ENCODE results near the gene AGBL1.
A peak's percentile ranks its signal among the peaks of the same experiment; 100 is the strongest.

Gene AGBL1

DNA sequence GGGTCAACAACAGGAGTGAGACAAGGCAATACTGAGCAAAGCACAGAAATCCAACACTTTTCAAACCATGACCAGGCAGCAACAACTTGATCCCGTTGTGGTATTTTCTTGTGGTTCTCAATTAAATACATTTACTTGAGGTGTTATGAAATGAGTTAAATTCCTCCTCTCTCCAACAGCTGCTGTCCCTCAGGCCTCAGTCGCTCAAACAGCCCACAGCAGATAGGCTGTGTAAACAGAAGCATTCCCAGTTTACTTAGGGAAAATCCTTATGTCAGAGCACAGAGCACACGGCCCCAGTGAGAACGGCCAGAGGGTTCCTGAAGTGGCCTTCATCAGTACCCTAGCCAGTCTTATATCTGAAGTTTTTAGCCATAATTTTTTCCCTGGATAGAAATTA lies 359.9 kb downstream of the AGBL1 start:
- no peak for TF ChIP-seq FOXP2 (optimal IDR thresholded peaks at IDR 0.05; ENCODE audit: borderline replicate concordance, extremely low read depth, extremely low read length, insufficient read depth)
- TF ChIP-seq SIN3A (IDR thresholded peaks at IDR 0.05; ENCODE audit: borderline replicate concordance, insufficient read depth, low read length) = no peak
- TF ChIP-seq, protein P1, sequence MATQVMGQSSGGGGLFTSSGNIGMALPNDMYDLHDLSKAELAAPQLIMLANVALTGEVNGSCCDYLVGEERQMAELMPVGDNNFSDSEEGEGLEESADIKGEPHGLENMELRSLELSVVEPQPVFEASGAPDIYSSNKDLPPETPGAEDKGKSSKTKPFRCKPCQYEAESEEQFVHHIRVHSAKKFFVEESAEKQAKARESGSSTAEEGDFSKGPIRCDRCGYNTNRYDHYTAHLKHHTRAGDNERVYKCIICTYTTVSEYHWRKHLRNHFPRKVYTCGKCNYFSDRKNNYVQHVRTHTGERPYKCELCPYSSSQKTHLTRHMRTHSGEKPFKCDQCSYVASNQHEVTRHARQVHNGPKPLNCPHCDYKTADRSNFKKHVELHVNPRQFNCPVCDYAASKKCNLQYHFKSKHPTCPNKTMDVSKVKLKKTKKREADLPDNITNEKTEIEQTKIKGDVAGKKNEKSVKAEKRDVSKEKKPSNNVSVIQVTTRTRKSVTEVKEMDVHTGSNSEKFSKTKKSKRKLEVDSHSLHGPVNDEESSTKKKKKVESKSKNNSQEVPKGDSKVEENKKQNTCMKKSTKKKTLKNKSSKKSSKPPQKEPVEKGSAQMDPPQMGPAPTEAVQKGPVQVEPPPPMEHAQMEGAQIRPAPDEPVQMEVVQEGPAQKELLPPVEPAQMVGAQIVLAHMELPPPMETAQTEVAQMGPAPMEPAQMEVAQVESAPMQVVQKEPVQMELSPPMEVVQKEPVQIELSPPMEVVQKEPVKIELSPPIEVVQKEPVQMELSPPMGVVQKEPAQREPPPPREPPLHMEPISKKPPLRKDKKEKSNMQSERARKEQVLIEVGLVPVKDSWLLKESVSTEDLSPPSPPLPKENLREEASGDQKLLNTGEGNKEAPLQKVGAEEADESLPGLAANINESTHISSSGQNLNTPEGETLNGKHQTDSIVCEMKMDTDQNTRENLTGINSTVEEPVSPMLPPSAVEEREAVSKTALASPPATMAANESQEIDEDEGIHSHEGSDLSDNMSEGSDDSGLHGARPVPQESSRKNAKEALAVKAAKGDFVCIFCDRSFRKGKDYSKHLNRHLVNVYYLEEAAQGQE (IDR thresholded peaks at IDR 0.05; ENCODE audit: insufficient read depth in 1 of 2, low read depth in 2 of 2, low read length in 2 of 2) = no peak
- no peak for TF ChIP-seq TAF1 (IDR thresholded peaks at IDR 0.05; ENCODE audit: borderline replicate concordance, insufficient read depth, low read length)
- no peak for TF ChIP-seq POLR2AphosphoS5 (IDR thresholded peaks at IDR 0.05; ENCODE audit: low read depth, low read length)

- TF ChIP-seq, protein P1 (IDR thresholded peaks at IDR 0.05; ENCODE audit: insufficient read depth in 1 of 2, low read depth in 2 of 2, low read length in 2 of 2) = peak; percentile 50 to 86; a peak in 3 of 4 replicates
- no peak for TF ChIP-seq SIN3A (IDR thresholded peaks at IDR 0.05; ENCODE audit: borderline replicate concordance, insufficient read depth, low read length)
- no peak for TF ChIP-seq TAF1 (IDR thresholded peaks at IDR 0.05; ENCODE audit: borderline replicate concordance, insufficient read depth, low read length)
- TF ChIP-seq POLR2AphosphoS5 (IDR thresholded peaks at IDR 0.05; ENCODE audit: low read depth, low read length) = no peak
- TF ChIP-seq FOXP2 (optimal IDR thresholded peaks at IDR 0.05; ENCODE audit: borderline replicate concordance, extremely low read depth, extremely low read length, insufficient read depth) = no peak
Observed at GRCh38 chr15:86444527-86444926, 364.9 kb downstream of the AGBL1 start.

- TF ChIP-seq SIN3A (IDR thresholded peaks at IDR 0.05; ENCODE audit: borderline replicate concordance, insufficient read depth, low read length) (no peak), FOXP2 (optimal IDR thresholded peaks at IDR 0.05; ENCODE audit: borderline replicate concordance, extremely low read depth, extremely low read length, insufficient read depth) (no peak), POLR2AphosphoS5 (IDR thresholded peaks at IDR 0.05; ENCODE audit: low read depth, low read length) (no peak), TAF1 (IDR thresholded peaks at IDR 0.05; ENCODE audit: borderline replicate concordance, insufficient read depth, low read length) (no peak)
- TF ChIP-seq, protein P1 (IDR thresholded peaks at IDR 0.05; ENCODE audit: insufficient read depth in 1 of 2, low read depth in 2 of 2, low read length in 2 of 2) = no peak
Observed at GRCh38 chr15:86445579-86446252, 366.0 kb downstream of the AGBL1 start.

DNA sequence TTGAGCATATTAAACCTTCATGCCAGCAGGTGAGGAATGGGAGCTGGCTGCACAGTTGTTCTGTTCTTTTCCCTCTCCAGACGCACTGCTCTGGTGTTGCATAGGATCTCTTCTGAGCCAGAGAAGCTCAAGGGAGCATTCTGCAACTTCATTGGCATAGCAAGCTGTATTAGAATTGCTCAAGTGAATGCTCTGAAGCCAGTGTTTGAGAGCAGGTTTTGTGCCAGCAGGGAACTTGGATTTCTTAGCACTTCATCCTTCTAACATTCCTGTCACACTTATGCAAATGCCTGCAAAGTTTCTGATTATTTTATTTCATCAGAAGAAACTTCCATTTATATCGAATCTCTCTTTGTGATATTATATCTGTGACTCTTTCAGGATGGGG lies 366.6 kb downstream of the AGBL1 start:
- no peak for TF ChIP-seq SIN3A (IDR thresholded peaks at IDR 0.05; ENCODE audit: borderline replicate concordance, insufficient read depth, low read length)
- TF ChIP-seq FOXP2 (optimal IDR thresholded peaks at IDR 0.05; ENCODE audit: borderline replicate concordance, extremely low read depth, extremely low read length, insufficient read depth) = no peak
- TF ChIP-seq, protein P1 (IDR thresholded peaks at IDR 0.05; ENCODE audit: insufficient read depth in 1 of 2, low read depth in 2 of 2, low read length in 2 of 2) = no peak
- no peak for TF ChIP-seq POLR2AphosphoS5 (IDR thresholded peaks at IDR 0.05; ENCODE audit: low read depth, low read length)
- TF ChIP-seq TAF1 (IDR thresholded peaks at IDR 0.05; ENCODE audit: borderline replicate concordance, insufficient read depth, low read length) = no peak

All from PFSK-1 (cell line).